GM23338 (cell line): ENCODE data around the gene SLC35D2. TPM values are rescaled to one million over a fixed set of nuclear protein-coding genes. Genes with fewer than 3 reads are reported as not detected.

ENCODE experiments used
- ATAC-seq: fragments of 200-7000 bp; cut with Tn5 transposase; 3 replicates; pipeline ENCODE4 v1.9.1; 2020
- DNase-seq: peaks from one replicate; pipeline ENCODE4 v3.0.0-alpha.2; 2015; ENCODE audit warnings: low spot score
- H2AFZ ChIP-seq: fragments of 200-600 bp; sonication (generic); 2 replicates; pipeline ENCODE4 v1.8.0; 2016; ENCODE audit warnings: antibody characterized with exemption, mild to moderate bottlenecking, moderate library complexity
- H3F3A ChIP-seq: fragments of 200-600 bp; sonication (generic); replicated peaks from 2 replicates; pipeline ENCODE4 v1.8.0; 2017; ENCODE audit warnings: antibody characterized with exemption, mixed run types, low read depth
- H3K27ac ChIP-seq: fragments of 200-600 bp; sonication (generic); 2 replicates; pipeline ENCODE4 v1.6.1; 2016; ENCODE audit warnings: low read depth
- H3K27me3 ChIP-seq: fragments of 200-600 bp; sonication (generic); 2 replicates; pipeline ENCODE4 v1.8.0; 2016; ENCODE audit warnings: mild to moderate bottlenecking, mixed run types, moderate library complexity; ENCODE audit not compliant: insufficient read depth
- H3K36me3 ChIP-seq: fragments of 200-600 bp; sonication (generic); 2 replicates; pipeline ENCODE4 v1.8.0; 2016; ENCODE audit warnings: mild to moderate bottlenecking; ENCODE audit not compliant: insufficient read depth
- H3K4me1 ChIP-seq: fragments of 200-600 bp; sonication (generic); 2 replicates; pipeline ENCODE4 v1.8.0; 2016; ENCODE audit warnings: mild to moderate bottlenecking, moderate library complexity; ENCODE audit not compliant: insufficient read depth
- H3K4me2 ChIP-seq: fragments of 200-600 bp; sonication (generic); 2 replicates; pipeline ENCODE4 v1.7.1; 2017; ENCODE audit warnings: mixed run types
- H3K4me3 ChIP-seq: fragments of 200-600 bp; sonication (generic); 2 replicates; pipeline ENCODE4 v1.6.1; 2016; ENCODE audit warnings: mixed run types
- H3K79me2 ChIP-seq: fragments of 200-600 bp; sonication (generic); replicated peaks from 2 replicates; pipeline ENCODE4 v1.8.0; 2017; ENCODE audit warnings: mild to moderate bottlenecking; ENCODE audit not compliant: insufficient read depth
- H3K9me2 ChIP-seq: fragments of 200-600 bp; sonication (generic); 2 replicates; pipeline ENCODE4 v1.8.0; 2017; ENCODE audit not compliant: insufficient read depth
- H4K20me1 ChIP-seq: fragments of 200-600 bp; sonication (generic); replicated peaks from 2 replicates; pipeline ENCODE4 v1.8.0; 2017; ENCODE audit warnings: mild to moderate bottlenecking; ENCODE audit not compliant: insufficient read depth
- H3K27ac Mint-ChIP-seq: 2 replicates; pipeline ENCODE4 v1.8.0; 2020; ENCODE audit warnings: inconsistent platforms, mild to moderate bottlenecking, moderate library complexity, mixed read lengths
- H3K27me3 Mint-ChIP-seq: 3 replicates; pipeline ENCODE4 v1.8.0; 2022; ENCODE audit warnings: low read depth, mild to moderate bottlenecking, moderate library complexity, mixed read lengths, inconsistent platforms; ENCODE audit not compliant: insufficient read depth, poor library complexity
- H3K36me3 Mint-ChIP-seq: 3 replicates; pipeline ENCODE4 v1.8.0; 2021; ENCODE audit warnings: low read depth, mild to moderate bottlenecking, inconsistent platforms, moderate library complexity, mixed read lengths
- H3K4me1 Mint-ChIP-seq: 3 replicates; pipeline ENCODE4 v1.8.0; 2020; ENCODE audit warnings: mild to moderate bottlenecking, inconsistent platforms, mixed read lengths
- H3K4me3 Mint-ChIP-seq: 3 replicates; pipeline ENCODE4 v1.8.0; 2021; ENCODE audit warnings: moderate library complexity, mild to moderate bottlenecking, inconsistent platforms, mixed read lengths
- H3K9me3 Mint-ChIP-seq: 3 replicates; pipeline ENCODE4 v1.8.0; 2020; ENCODE audit warnings: moderate library complexity, mild to moderate bottlenecking, inconsistent platforms, mixed read lengths
- CREB1 ChIP-seq: fragments of 250-450 bp; sonication (Bioruptor Pico); IDR thresholded peaks from 2 replicates; pipeline ENCODE4 v1.5.0; 2020; ENCODE audit warnings: low read depth, mild to moderate bottlenecking, moderate library complexity
- EZH2phosphoT487 ChIP-seq: fragments of 200-600 bp; sonication (generic); IDR thresholded peaks from one replicate; pipeline ENCODE4 v1.8.1; 2018; ENCODE audit warnings: antibody characterized with exemption; ENCODE audit not compliant: unreplicated experiment
- JUNB ChIP-seq: IDR thresholded peaks from one replicate; pipeline ENCODE4 v1.6.1; 2016; ENCODE audit warnings: antibody characterized with exemption; ENCODE audit not compliant: unreplicated experiment
- NANOG ChIP-seq: IDR thresholded peaks from 2 replicates; pipeline ENCODE4 v1.6.1; 2016; ENCODE audit warnings: antibody characterized with exemption, borderline replicate concordance
- polyA plus RNA-seq: library from polyadenylated mRNA; unstranded; fragments of >200 nt; fragmentation: Nextera tagmentation; extraction: Ambion mirVana; gene quantifications from 2 replicates; pipeline ENCODE4 v1.2.1, GENCODE V29; 2016
- total RNA-seq: library from RNA; depleted of rRNA; stranded (reverse); fragments of >200 nt; shearing (Covaris generic); gene quantifications from 2 replicates; pipeline ENCODE4 v1.2.3, GENCODE V29; 2014
- TF ChIP-seq, protein P1 (sequence below): IDR thresholded peaks from one replicate; pipeline ENCODE4 v1.6.1; 2018; ENCODE audit warnings: antibody characterized with exemption; ENCODE audit not compliant: unreplicated experiment
- TF ChIP-seq, protein P2 (sequence below): IDR thresholded peaks from 2 replicates; pipeline ENCODE4 v1.6.1; 2016; ENCODE audit warnings: antibody characterized with exemption
- TF ChIP-seq, protein P3 (sequence below), 2 experiments: fragments of 200-600 bp in 1 of 2; sonication (generic) in 1 of 2; conservative IDR thresholded peaks; 2 replicates each; pipeline versions ENCODE4 v1.5.1 to v1.6.1; 2016 to 2017; ENCODE audit warnings: antibody characterized with exemption in 2 of 2, low read depth in 2 of 2, mild to moderate bottlenecking in 2 of 2, moderate library complexity in 1 of 2

The SLC35D2 gene
- total and polyA plus RNA-seq, 2 experiments from 2014 or later, result 8.2 to 14.4 TPM

DNA sequence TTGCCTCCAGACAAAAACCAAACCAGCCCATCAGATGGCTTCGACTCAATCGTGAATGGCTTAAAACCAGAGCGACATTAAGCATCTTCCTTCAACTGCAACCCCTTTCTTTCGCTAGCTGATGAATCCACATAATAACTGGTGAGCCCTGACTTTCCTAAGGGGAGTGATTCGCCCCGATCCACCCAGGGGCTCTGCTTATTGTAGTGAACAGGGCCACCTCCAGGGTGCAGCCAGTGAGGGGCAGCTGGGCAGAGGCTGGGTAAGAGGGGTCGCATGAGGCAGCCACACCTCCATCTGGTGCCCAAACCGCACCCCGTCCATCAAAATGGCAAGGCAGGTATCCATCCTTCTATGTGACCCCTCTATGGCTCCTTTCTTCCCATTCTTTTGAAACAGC is 38.0 kb downstream of the SLC35D2 start (continued):
- TF ChIP-seq, protein P1, sequence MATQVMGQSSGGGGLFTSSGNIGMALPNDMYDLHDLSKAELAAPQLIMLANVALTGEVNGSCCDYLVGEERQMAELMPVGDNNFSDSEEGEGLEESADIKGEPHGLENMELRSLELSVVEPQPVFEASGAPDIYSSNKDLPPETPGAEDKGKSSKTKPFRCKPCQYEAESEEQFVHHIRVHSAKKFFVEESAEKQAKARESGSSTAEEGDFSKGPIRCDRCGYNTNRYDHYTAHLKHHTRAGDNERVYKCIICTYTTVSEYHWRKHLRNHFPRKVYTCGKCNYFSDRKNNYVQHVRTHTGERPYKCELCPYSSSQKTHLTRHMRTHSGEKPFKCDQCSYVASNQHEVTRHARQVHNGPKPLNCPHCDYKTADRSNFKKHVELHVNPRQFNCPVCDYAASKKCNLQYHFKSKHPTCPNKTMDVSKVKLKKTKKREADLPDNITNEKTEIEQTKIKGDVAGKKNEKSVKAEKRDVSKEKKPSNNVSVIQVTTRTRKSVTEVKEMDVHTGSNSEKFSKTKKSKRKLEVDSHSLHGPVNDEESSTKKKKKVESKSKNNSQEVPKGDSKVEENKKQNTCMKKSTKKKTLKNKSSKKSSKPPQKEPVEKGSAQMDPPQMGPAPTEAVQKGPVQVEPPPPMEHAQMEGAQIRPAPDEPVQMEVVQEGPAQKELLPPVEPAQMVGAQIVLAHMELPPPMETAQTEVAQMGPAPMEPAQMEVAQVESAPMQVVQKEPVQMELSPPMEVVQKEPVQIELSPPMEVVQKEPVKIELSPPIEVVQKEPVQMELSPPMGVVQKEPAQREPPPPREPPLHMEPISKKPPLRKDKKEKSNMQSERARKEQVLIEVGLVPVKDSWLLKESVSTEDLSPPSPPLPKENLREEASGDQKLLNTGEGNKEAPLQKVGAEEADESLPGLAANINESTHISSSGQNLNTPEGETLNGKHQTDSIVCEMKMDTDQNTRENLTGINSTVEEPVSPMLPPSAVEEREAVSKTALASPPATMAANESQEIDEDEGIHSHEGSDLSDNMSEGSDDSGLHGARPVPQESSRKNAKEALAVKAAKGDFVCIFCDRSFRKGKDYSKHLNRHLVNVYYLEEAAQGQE, result no peak
- TF ChIP-seq EZH2phosphoT487, result no peak
- TF ChIP-seq, protein P2, sequence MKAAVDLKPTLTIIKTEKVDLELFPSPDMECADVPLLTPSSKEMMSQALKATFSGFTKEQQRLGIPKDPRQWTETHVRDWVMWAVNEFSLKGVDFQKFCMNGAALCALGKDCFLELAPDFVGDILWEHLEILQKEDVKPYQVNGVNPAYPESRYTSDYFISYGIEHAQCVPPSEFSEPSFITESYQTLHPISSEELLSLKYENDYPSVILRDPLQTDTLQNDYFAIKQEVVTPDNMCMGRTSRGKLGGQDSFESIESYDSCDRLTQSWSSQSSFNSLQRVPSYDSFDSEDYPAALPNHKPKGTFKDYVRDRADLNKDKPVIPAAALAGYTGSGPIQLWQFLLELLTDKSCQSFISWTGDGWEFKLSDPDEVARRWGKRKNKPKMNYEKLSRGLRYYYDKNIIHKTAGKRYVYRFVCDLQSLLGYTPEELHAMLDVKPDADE, result no peak
- TF ChIP-seq NANOG, result no peak

DNA sequence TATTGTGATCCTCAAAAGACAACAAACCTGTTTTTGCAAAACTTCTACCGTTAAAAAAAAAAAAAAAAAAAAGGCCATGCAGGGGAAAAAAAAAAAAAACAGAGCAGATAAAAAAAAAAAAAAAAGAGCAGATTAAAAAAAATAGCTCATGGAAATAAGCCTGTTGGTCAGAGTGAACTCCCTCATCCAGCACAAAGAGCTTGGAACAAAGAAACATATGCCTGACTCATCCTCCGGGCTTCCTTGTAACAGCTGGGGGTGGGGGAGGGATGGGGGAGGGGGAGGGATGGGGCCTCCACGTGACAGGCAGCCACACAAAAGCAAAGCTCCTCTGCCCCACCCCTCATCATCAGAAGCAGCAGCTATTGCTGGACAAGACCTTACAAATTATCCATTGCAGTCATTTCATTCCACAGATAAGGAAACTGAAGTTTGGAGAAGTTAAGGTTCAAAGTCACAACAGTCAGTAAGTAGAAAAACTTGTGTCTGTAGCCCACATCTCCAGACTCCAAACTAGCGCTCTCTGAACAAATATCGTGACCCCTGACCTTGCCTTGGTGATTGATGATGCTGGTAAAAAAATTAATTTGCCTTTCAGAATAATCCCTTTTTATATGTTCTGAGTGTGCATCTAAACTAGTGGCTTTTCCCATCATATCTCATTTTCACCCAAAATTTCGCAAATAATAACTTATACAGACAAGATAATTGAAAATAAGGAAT is 38.9 kb downstream of the SLC35D2 start:
- Histone ChIP-seq H3K4me1 (peaks cover 47% of the 10 kb centered on the region), H3K27me3 (no peaks in the 10 kb centered on the region), H3K4me2 (peak overlapping the region; percentile 58; the same call in 1 of the 2 replicates), H3K36me3 (no peaks in the 10 kb centered on the region), H2AFZ (no peak overlapping the region), H3F3A (0 out of 2 replicates have a peak, but pooled peaks cover 5% of the 10 kb centered on the region), H3K27ac (peak overlapping the region; percentile 87; the same call in 1 of the 2 replicates), H3K79me2 (no peaks in the 10 kb centered on the region), H3K9me2 (no peaks in the 10 kb centered on the region), H3K4me3 (no peak overlapping the region), H4K20me1 (no peaks in the 10 kb centered on the region)
- peak overlapping the region; percentile 94 for H3K27ac Mint-ChIP-seq
- no peaks in the 10 kb centered on the region for H3K27me3 Mint-ChIP-seq
- no peak overlapping the region; the same call in 2 of the 3 replicates for H3K4me3 Mint-ChIP-seq
- no peaks in the 10 kb centered on the region; the same call in 2 of the 3 replicates for H3K9me3 Mint-ChIP-seq
- DNase-seq (peak; percentile 81), ATAC-seq (peak; percentile 77)
- peaks cover 16% of the 10 kb centered on the region for H3K36me3 Mint-ChIP-seq
- peaks cover 46% of the 10 kb centered on the region for H3K4me1 Mint-ChIP-seq
- TF ChIP-seq, protein P3, sequence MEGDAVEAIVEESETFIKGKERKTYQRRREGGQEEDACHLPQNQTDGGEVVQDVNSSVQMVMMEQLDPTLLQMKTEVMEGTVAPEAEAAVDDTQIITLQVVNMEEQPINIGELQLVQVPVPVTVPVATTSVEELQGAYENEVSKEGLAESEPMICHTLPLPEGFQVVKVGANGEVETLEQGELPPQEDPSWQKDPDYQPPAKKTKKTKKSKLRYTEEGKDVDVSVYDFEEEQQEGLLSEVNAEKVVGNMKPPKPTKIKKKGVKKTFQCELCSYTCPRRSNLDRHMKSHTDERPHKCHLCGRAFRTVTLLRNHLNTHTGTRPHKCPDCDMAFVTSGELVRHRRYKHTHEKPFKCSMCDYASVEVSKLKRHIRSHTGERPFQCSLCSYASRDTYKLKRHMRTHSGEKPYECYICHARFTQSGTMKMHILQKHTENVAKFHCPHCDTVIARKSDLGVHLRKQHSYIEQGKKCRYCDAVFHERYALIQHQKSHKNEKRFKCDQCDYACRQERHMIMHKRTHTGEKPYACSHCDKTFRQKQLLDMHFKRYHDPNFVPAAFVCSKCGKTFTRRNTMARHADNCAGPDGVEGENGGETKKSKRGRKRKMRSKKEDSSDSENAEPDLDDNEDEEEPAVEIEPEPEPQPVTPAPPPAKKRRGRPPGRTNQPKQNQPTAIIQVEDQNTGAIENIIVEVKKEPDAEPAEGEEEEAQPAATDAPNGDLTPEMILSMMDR (conservative IDR thresholded peaks at IDR 0.05; ENCODE audit: low read depth in 2 of 2), result no peak
- TF ChIP-seq JUNB, result no peak
- TF ChIP-seq, protein P1, result no peak
- no peak for TF ChIP-seq CREB1 (CRISPR knock-in tag)
